Astrocyte of the spinal cord (primary cell): ENCODE results near the gene TRIM72.
"Not testable (repeated sequence)": the region's sequence is repeated elsewhere in the genome, so short reads cannot be mapped to it uniquely, and the experiment has no call there.

ENCODE experiments used
- DNase-seq: peaks from one replicate; pipeline ENCODE4 v3.0.0; 2011; ENCODE audit warnings: low read depth, low spot score
- H3K4me3 ChIP-seq: 2 replicates; pipeline ENCODE4 v1.5.1; 2011; ENCODE audit warnings: low read depth, mild to moderate bottlenecking, low read length, moderate library complexity
- in situ Hi-C: cut with HindIII; loops from 2 replicates; pipeline ENCODE4 v1.10.0; 2017; ENCODE audit warnings: low sequenced_read_pairs
- TF ChIP-seq, protein P1 (sequence below): IDR thresholded peaks from 2 replicates; pipeline ENCODE4 v1.5.1; 2012; ENCODE audit warnings: low read depth, mild to moderate bottlenecking, low read length, inconsistent platforms

TRIM72 gene, protein sequence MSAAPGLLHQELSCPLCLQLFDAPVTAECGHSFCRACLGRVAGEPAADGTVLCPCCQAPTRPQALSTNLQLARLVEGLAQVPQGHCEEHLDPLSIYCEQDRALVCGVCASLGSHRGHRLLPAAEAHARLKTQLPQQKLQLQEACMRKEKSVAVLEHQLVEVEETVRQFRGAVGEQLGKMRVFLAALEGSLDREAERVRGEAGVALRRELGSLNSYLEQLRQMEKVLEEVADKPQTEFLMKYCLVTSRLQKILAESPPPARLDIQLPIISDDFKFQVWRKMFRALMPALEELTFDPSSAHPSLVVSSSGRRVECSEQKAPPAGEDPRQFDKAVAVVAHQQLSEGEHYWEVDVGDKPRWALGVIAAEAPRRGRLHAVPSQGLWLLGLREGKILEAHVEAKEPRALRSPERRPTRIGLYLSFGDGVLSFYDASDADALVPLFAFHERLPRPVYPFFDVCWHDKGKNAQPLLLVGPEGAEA

DNA sequence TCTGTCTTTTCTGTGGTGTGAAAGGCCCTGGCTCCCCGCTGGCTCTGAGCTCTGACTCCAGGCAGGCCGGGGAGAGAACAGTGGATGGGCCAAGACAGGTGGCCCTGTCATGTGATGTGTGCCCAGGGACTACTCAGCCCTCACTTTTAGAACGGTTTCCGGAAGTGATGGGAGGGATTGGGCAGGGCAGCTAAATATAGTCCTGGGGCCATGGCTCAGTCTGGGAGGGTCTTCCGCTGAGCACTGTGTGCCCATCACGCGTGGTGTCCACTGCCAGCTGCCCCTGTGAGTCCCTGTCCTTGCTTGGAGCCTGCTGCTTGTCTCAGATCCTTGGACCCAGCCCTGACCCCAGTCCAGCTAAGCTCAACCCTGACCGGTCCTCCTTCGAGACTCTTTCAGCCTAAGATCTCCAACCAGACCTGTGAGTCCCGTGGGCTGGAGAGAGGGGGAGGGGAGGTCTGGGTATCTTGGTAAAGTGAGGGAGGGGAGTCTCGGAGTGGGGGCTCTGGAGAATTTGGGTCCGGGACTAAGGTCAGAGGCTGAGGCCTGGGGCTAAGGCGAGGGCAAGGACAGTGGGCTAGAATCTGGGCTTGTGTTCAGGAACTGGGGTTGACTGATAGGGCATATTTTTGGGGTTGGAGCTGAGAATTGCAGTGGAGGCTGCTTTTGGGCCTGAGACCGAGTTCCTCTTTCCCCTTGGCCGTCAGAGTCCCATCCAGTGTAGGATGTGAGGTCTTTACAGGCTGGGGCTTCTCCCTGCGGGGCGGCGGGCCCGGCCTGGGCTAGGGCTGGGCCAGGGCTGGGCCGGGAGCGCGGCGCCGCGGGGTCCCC, at the start of gene TRIM72:
TSS of gene TRIM72 (plus strand) at position 243 of the 831 bp plus-strand sequence. CDS start 620 bp downstream, outside the sequence.
- DNase-seq, result no peak

DNA sequence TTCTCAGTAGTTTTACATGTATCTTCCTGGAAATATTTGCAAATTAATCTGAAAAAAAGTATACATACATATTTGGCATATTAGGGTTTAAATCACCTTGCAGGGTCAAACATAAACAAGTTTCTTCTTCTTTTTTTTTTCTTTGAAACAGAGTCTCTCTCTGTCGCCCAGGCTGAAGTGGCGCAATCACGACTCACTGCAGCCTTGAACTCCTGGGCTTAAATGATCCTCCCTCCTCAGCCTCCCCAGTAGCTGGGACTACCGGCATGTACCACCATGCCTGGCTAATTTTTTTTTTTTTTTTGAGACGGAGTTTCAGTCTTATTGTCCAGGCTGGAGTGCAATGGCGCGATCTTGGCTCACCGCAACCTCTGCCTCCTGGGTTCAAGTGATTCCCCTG, 46.6 kb upstream of the TRIM72 start:
- TF ChIP-seq, protein P1, sequence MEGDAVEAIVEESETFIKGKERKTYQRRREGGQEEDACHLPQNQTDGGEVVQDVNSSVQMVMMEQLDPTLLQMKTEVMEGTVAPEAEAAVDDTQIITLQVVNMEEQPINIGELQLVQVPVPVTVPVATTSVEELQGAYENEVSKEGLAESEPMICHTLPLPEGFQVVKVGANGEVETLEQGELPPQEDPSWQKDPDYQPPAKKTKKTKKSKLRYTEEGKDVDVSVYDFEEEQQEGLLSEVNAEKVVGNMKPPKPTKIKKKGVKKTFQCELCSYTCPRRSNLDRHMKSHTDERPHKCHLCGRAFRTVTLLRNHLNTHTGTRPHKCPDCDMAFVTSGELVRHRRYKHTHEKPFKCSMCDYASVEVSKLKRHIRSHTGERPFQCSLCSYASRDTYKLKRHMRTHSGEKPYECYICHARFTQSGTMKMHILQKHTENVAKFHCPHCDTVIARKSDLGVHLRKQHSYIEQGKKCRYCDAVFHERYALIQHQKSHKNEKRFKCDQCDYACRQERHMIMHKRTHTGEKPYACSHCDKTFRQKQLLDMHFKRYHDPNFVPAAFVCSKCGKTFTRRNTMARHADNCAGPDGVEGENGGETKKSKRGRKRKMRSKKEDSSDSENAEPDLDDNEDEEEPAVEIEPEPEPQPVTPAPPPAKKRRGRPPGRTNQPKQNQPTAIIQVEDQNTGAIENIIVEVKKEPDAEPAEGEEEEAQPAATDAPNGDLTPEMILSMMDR, result no peak
- DNase-seq, result no peak
- H3K4me3 ChIP-seq, result no peak overlapping the region
- in situ Hi-C loops, result no loop called here

More for the DNA sequence above, at the start of gene TRIM72:
- TF ChIP-seq, protein P1, result no peak
- peak within 1 kb of the TSS; percentile 28 for H3K4me3 ChIP-seq
- in situ Hi-C loops, result no loop called here

DNA sequence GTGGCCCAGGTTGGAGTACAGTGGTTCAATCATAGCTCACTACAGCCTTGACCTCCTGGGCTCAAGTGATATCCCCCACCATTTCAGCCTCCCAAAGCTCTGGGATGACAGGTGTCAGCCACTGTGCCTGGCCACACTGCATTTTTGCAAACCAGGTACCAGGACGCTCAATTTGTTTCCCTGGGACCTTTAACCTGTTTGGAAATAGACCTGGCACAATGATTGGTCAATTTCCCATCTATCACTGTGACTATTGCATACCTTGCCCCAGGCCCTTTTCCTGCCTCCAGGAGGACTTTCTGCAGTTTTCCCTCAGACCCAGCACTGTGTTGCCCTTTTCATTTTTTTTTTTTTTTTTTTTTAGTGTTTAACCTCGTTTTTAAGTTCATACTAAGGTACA, 45.1 kb upstream of the TRIM72 start:
- no peak overlapping the region for H3K4me3 ChIP-seq
- in situ Hi-C loops, result no loop called here
- no peak for DNase-seq
- TF ChIP-seq, protein P1, result no peak

DNA sequence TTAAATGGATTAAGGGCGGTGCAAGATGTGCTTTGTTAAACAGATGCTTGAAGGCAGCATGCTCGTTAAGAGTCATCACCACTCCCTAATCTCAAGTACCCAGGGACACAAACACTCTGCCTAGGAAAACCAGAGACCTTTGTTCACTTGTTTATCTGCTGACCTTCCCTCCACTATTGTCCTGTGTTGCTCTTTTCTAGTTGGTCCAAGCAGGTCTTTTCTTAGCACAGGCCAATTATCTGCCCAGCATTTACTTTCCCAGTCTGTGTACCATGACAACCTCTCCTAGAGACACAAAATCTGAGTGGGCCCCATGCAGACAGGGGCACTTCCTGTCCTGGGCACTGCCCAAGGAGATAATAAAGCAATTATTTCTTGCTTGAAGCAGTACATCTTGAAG, 43.9 kb upstream of the TRIM72 start:
- H3K4me3 ChIP-seq, DNase-seq, in situ Hi-C loops: not testable (repeated sequence)

DNA sequence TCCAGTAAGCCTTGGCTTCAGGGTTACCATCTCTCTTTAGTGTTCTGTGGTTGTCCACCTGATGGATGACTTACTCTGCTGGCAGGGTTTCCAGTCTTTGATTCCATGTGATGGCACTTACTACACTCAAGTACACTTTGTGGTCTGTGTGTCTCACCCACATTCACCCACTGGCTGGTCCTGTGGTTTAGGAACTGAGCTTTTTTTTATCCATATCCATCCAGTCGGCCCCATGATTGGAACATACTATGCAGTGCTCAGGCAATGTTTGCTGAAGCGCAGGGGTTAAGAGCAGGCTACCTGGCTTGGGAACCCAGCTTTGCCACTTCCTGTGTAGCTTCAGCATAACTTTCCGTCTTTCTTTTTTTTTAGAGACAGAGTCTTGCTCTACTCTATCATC, 36.8 kb upstream of the TRIM72 start:
- peak; percentile 82 for DNase-seq
- TF ChIP-seq, protein P1, result no peak
- no peak overlapping the region for H3K4me3 ChIP-seq
- in situ Hi-C loops, result loop anchor here (25.0 kb wide), 1 partner anchor 285 kb away; the partner anchor contains the start of genes ARMC5 and TGFB1I1

DNA sequence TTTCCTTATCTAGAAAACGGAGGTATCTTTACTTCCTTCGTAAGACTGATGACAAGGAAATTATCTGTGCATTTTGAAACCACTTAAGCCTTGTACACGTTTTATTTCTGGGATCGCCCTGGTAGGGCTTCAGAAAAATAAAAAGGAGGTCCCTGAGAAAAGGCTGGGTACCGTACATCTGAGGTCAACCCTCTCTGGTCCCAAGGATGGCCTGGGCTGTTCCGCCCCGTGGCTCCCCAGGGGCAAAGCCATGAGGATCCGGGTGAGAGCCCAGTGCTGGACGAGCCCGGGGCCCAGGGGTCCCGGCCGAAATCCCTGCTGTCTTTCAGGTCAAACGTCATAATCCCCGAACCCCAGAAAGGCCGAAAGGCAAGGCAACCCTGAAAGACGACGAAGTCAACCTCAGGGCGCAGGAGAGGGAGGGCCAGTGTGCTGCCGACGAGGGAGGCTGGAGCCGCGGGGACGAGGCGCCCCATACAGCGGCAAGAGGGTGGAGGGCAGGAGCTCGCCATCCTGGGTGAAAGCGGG, 34.6 kb upstream of the TRIM72 start:
- no peak for DNase-seq
- in situ Hi-C loops, result loop anchor here (25.0 kb wide), 1 partner anchor 283 kb away; the partner anchor contains the start of genes ARMC5 and TGFB1I1
- TF ChIP-seq, protein P1, result no peak
- peak overlapping the region; percentile 98 for H3K4me3 ChIP-seq
